Loucy (cell line): ENCODE results near the gene PARD6G.
A peak's percentile ranks its signal among the peaks of the same experiment; 100 is the strongest.

Experiments
- H2AFZ ChIP-seq: fragments of 200-600 bp; sonication (generic); 2 replicates; pipeline ENCODE4 v1.6.0; 2016; ENCODE audit warnings: antibody characterized with exemption, mild to moderate bottlenecking, low read length, moderate library complexity
- H3F3A ChIP-seq: fragments of 200-600 bp; 2 replicates; pipeline ENCODE4 v1.6.0; 2016; ENCODE audit warnings: antibody characterized with exemption, low read depth, mild to moderate bottlenecking
- H3K27me3 ChIP-seq: fragments of 200-600 bp; sonication (generic); 2 replicates; pipeline ENCODE4 v1.6.1; 2014; ENCODE audit warnings: low read length, mild to moderate bottlenecking; ENCODE audit not compliant: insufficient read depth, poor library complexity, severe bottlenecking
- H3K36me3 ChIP-seq: fragments of 200-600 bp; sonication (generic); 2 replicates; pipeline ENCODE4 v1.6.1; 2016; ENCODE audit warnings: low read length; ENCODE audit not compliant: insufficient read depth
- H3K4me1 ChIP-seq: fragments of 200-600 bp; sonication (generic); 2 replicates; pipeline ENCODE4 v1.5.1; 2014; ENCODE audit warnings: low read length, mild to moderate bottlenecking; ENCODE audit not compliant: insufficient read depth, poor library complexity, severe bottlenecking
- H3K4me2 ChIP-seq: fragments of 200-600 bp; sonication (generic); 2 replicates; pipeline ENCODE4 v1.6.0; 2014; ENCODE audit warnings: antibody characterized with exemption, low read length, low read depth, mild to moderate bottlenecking; ENCODE audit not compliant: poor library complexity, severe bottlenecking
- H3K4me3 ChIP-seq: fragments of 200-600 bp; sonication (generic); 2 replicates; pipeline ENCODE4 v1.5.1; 2014; ENCODE audit warnings: low read length, mild to moderate bottlenecking, mixed read lengths; ENCODE audit not compliant: poor library complexity, severe bottlenecking
- H3K79me2 ChIP-seq: fragments of 200-600 bp; sonication (generic); 2 replicates; pipeline ENCODE4 v1.6.1; 2014; ENCODE audit warnings: low read length; ENCODE audit not compliant: insufficient read depth
- H3K9ac ChIP-seq: fragments of 200-600 bp; sonication (generic); 2 replicates; pipeline ENCODE4 v1.6.0; 2014; ENCODE audit warnings: mild to moderate bottlenecking, low read depth, low read length, moderate library complexity; ENCODE audit not compliant: poor library complexity, severe bottlenecking
- H3K9me2 ChIP-seq: fragments of 200-600 bp; sonication (generic); replicated peaks from 2 replicates; pipeline ENCODE4 v1.6.1; 2016; ENCODE audit warnings: low read depth, low read length, mixed read lengths
- H3K9me3 ChIP-seq: fragments of 200-600 bp; sonication (generic); 2 replicates; pipeline ENCODE4 v1.6.1; 2014; ENCODE audit warnings: mild to moderate bottlenecking, antibody characterized with exemption, low read length, low read depth; ENCODE audit not compliant: insufficient read depth
- H4K20me1 ChIP-seq: fragments of 200-600 bp; sonication (generic); 2 replicates; pipeline ENCODE4 v1.6.0; 2014; ENCODE audit warnings: antibody characterized with exemption, low read length, mild to moderate bottlenecking; ENCODE audit not compliant: insufficient read depth, poor library complexity, severe bottlenecking
- EZH2phosphoT487 ChIP-seq: fragments of 200-600 bp; IDR thresholded peaks from 2 replicates; pipeline ENCODE4 v1.6.1; 2018; ENCODE audit warnings: antibody characterized with exemption, mild to moderate bottlenecking, moderate library complexity, borderline replicate concordance
- TF ChIP-seq, protein P1 (sequence below): fragments of 200-600 bp; sonication (generic); conservative IDR thresholded peaks from 2 replicates; pipeline ENCODE4 v1.5.1; 2014; ENCODE audit warnings: mild to moderate bottlenecking, antibody characterized with exemption, low read length

PARD6G gene

DNA sequence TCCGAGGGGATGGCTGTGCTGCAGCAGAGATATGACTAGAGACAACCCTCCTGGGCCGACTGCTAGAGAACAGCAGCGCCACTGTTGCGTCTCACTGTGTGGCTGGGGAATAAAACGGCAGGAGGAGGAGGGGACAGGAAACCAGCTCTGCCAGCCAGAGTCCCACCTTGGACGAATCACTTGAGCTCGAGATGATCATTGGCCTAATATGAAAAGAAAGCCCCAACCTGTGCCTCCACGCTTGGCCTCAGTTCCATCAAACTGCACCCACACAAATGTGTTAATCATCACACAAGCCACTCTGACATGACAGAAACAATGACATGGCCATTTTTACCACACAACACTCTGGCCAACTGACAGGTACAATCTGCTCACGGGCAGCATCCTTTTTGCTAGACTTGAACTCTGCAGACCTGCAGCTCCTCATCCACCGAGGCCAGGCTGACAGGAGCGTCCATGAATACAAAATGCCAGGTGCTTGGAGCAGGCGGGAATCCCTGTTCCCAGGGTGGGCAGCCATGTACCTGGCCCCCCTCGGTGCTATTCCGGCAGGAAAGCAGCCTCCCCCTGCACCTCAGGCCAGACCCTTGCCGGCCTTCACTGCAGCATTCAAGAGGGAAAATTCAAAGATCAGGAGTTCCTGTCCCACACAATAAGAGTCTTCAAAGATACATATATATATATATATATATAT lies 52.3 kb downstream of the PARD6G start:
- H3K9ac ChIP-seq: no peak overlapping the region
- no peaks in the 10 kb centered on the region for H3K27me3 ChIP-seq
- no peak overlapping the region for H3K4me3 ChIP-seq
- no peaks in the 10 kb centered on the region for H3K9me2 ChIP-seq
- H3F3A ChIP-seq: no peaks in the 10 kb centered on the region
- TF ChIP-seq, protein P1, sequence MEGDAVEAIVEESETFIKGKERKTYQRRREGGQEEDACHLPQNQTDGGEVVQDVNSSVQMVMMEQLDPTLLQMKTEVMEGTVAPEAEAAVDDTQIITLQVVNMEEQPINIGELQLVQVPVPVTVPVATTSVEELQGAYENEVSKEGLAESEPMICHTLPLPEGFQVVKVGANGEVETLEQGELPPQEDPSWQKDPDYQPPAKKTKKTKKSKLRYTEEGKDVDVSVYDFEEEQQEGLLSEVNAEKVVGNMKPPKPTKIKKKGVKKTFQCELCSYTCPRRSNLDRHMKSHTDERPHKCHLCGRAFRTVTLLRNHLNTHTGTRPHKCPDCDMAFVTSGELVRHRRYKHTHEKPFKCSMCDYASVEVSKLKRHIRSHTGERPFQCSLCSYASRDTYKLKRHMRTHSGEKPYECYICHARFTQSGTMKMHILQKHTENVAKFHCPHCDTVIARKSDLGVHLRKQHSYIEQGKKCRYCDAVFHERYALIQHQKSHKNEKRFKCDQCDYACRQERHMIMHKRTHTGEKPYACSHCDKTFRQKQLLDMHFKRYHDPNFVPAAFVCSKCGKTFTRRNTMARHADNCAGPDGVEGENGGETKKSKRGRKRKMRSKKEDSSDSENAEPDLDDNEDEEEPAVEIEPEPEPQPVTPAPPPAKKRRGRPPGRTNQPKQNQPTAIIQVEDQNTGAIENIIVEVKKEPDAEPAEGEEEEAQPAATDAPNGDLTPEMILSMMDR: no peak
- TF ChIP-seq EZH2phosphoT487: no peak
- peaks cover 7% of the 10 kb centered on the region for H3K4me1 ChIP-seq
- no peaks in the 10 kb centered on the region for H3K79me2 ChIP-seq
- H3K36me3 ChIP-seq: no peaks in the 10 kb centered on the region
- H4K20me1 ChIP-seq: no peaks in the 10 kb centered on the region
- no peak overlapping the region for H2AFZ ChIP-seq
- peaks cover 9% of the 10 kb centered on the region; the same call in 1 of the 2 replicates for H3K9me3 ChIP-seq
- peak overlapping the region; percentile 38 for H3K4me2 ChIP-seq

GRCh38 chr18:80193701-80194100 lies 53.6 kb downstream of the PARD6G start:
- H3K4me1 ChIP-seq: peaks cover 7% of the 10 kb centered on the region
- no peak overlapping the region for H3K4me3 ChIP-seq
- no peaks in the 10 kb centered on the region for H4K20me1 ChIP-seq
- TF ChIP-seq, protein P1: no peak
- TF ChIP-seq EZH2phosphoT487: no peak
- H3K9me3 ChIP-seq: peaks cover 12% of the 10 kb centered on the region; the same call in 1 of the 2 replicates
- H2AFZ ChIP-seq: no peak overlapping the region
- H3K79me2 ChIP-seq: no peaks in the 10 kb centered on the region
- H3K4me2 ChIP-seq: no peak overlapping the region
- H3K36me3 ChIP-seq: no peaks in the 10 kb centered on the region
- H3K9me2 ChIP-seq: no peaks in the 10 kb centered on the region
- no peaks in the 10 kb centered on the region for H3K27me3 ChIP-seq
- H3K9ac ChIP-seq: no peak overlapping the region
- H3F3A ChIP-seq: no peaks in the 10 kb centered on the region

GRCh38 chr18:80192653-80193385 lies 54.5 kb downstream of the PARD6G start:
- Histone ChIP-seq H4K20me1 (no peaks in the 10 kb centered on the region), H3K9me2 (no peaks in the 10 kb centered on the region), H3K79me2 (no peaks in the 10 kb centered on the region), H2AFZ (no peak overlapping the region), H3K9me3 (peaks cover 12% of the 10 kb centered on the region; the same call in 1 of the 2 replicates), H3K27me3 (no peaks in the 10 kb centered on the region), H3K4me3 (no peak overlapping the region), H3K4me1 (peaks cover 7% of the 10 kb centered on the region), H3F3A (no peaks in the 10 kb centered on the region), H3K4me2 (no peak overlapping the region), H3K36me3 (no peaks in the 10 kb centered on the region), H3K9ac (no peak overlapping the region)
- no peak for TF ChIP-seq EZH2phosphoT487
- TF ChIP-seq, protein P1: no peak
